ENCODE measurements around the gene SYNDIG1L.

The SYNDIG1L gene

DNA sequence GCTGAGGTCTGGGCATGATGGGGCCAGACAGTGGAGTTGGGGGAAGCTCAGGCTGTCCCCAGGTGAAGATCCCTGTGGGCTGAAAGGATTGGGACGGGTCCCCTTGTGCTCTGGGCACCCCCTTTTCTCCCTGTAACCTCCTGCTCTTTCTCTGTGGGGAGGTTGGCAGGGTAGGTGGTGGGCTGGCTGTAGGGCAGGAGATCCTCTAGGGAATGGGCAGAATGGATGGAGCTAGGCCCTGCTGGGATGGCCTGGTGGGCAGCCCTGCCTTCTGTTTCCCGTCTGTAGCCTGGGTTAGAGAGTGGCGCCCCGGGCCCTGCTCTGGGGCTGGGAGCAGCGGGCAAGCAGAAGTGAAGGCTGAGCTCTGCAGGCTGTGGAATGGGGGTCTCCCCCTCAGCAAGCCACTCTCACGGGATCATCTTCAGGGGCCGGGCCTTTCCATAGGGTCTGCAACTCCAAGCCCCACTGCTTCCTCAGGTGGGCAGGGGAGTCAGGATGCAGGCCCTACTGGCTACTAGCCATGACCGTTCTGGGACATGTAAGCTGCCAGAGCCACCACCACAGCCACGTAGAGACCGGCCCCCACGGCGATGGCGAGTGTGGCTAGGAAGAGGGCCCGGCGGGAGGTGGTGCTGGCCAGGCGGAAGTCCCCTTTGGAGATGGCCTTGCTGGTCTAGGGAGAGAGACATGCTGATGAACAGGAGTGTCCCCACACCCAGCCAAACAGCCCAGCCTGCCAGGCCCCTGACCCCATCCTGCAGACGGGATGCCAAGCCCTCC lies 18.8 kb downstream of the SYNDIG1L start:
- Histone ChIP-seq H3K4me1 (ENCODE audit: control insufficient read depth in 1 of 2, insufficient read depth in 2 of 2, low read length in 2 of 2) (peaks cover 2 to 3% of the 10 kb centered on the region in 2 experiments), H4K12ac (ENCODE audit: low read depth, low read length) (no peak overlapping the region), H3K4ac (ENCODE audit: low read depth, low read length) (no peak overlapping the region), H2BK5ac (ENCODE audit: low read depth, low read length, poor library complexity) (no peak overlapping the region), H2BK12ac (ENCODE audit: low read length) (no peak overlapping the region), H3K4me3 (ENCODE audit: low read depth, low read length) (no peak overlapping the region), H3K23ac (ENCODE audit: low read length) (no peak overlapping the region), H4K91ac (ENCODE audit: low read depth, low read length) (no peak overlapping the region), H3K9ac (ENCODE audit: low read length) (no peak overlapping the region), H2BK120ac (ENCODE audit: insufficient read depth, low read length, poor library complexity) (no peak overlapping the region), H3K36me3 (ENCODE audit: control insufficient read depth in 1 of 2, insufficient read depth in 2 of 2, low read length in 2 of 2) (no peaks in the 10 kb centered on the region), H4K8ac (ENCODE audit: low read depth, low read length) (no peak overlapping the region), H3K18ac (ENCODE audit: low read length) (no peak overlapping the region), H3K27me3 (ENCODE audit: insufficient read depth, low read length) (no peaks in the 10 kb centered on the region), H3K27ac (ENCODE audit: low read depth, low read length) (no peak overlapping the region), H3K79me2 (ENCODE audit: control insufficient read depth, insufficient read depth, low read length, poor library complexity) (no peaks in the 10 kb centered on the region), H3K79me1 (ENCODE audit: low read length) (no peaks in the 10 kb centered on the region), H3K14ac (ENCODE audit: low read length) (no peak overlapping the region), H3K9me3 (ENCODE audit: insufficient read depth, low read depth, low read length) (peaks cover 2% of the 10 kb centered on the region), H2AFZ (ENCODE audit: insufficient read depth, low read length, poor library complexity) (no peak overlapping the region), H3K4me2 (ENCODE audit: low read length) (no peak overlapping the region), H2AK5ac (ENCODE audit: low read length) (no peak overlapping the region)
- DNase-seq = no peak
- no CpG with 5 or more reads among the region's 17 CpGs for WGBS (ENCODE audit: extremely low coverage, insufficient coverage, insufficient read length)

DNA sequence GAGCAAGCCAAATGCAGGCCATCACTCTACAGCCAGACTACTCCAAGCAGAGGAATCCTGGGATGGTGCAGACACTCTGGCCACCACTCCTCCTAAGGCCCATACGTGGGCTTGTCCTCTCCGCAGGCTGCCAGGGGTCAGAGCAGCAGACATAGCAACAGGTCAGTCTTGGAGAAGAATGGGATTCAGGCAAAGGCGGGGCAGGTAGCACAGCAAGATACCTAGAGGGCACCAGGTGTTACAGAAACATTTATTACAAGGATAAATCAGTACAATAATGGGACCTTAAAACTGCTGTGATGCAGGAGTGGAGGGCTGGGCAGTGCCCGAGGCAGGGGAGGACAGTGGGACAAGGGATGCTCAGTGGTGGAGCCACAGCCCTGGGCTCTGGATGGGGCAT lies 20.3 kb downstream of the SYNDIG1L start:
- Histone ChIP-seq H4K8ac (ENCODE audit: low read depth, low read length) (no peak overlapping the region), H3K9ac (ENCODE audit: low read length) (no peak overlapping the region), H2AFZ (ENCODE audit: insufficient read depth, low read length, poor library complexity) (no peak overlapping the region), H3K79me1 (ENCODE audit: low read length) (no peaks in the 10 kb centered on the region), H3K4me2 (ENCODE audit: low read length) (no peak overlapping the region), H3K27ac (ENCODE audit: low read depth, low read length) (no peak overlapping the region), H3K27me3 (ENCODE audit: insufficient read depth, low read length) (no peaks in the 10 kb centered on the region), H2BK120ac (ENCODE audit: insufficient read depth, low read length, poor library complexity) (no peak overlapping the region), H3K9me3 (ENCODE audit: insufficient read depth, low read depth, low read length) (peaks cover 2% of the 10 kb centered on the region), H3K18ac (ENCODE audit: low read length) (no peak overlapping the region), H3K4me3 (ENCODE audit: low read depth, low read length) (no peak overlapping the region), H3K4ac (ENCODE audit: low read depth, low read length) (no peak overlapping the region), H3K79me2 (ENCODE audit: control insufficient read depth, insufficient read depth, low read length, poor library complexity) (no peaks in the 10 kb centered on the region), H3K4me1 (ENCODE audit: control insufficient read depth in 1 of 2, insufficient read depth in 2 of 2, low read length in 2 of 2) (peaks cover 7 to 13% of the 10 kb centered on the region in 2 experiments), H4K12ac (ENCODE audit: low read depth, low read length) (no peak overlapping the region), H3K23ac (ENCODE audit: low read length) (no peak overlapping the region), H3K14ac (ENCODE audit: low read length) (no peak overlapping the region), H2BK12ac (ENCODE audit: low read length) (no peak overlapping the region), H3K36me3 (ENCODE audit: control insufficient read depth in 1 of 2, insufficient read depth in 2 of 2, low read length in 2 of 2) (no peaks in the 10 kb centered on the region), H2BK5ac (ENCODE audit: low read depth, low read length, poor library complexity) (no peak overlapping the region), H4K91ac (ENCODE audit: low read depth, low read length) (no peak overlapping the region), H2AK5ac (ENCODE audit: low read length) (no peak overlapping the region)
- no CpG with 5 or more reads among the region's 4 CpGs for WGBS (ENCODE audit: extremely low coverage, insufficient coverage, insufficient read length)
- no peak for DNase-seq

DNA sequence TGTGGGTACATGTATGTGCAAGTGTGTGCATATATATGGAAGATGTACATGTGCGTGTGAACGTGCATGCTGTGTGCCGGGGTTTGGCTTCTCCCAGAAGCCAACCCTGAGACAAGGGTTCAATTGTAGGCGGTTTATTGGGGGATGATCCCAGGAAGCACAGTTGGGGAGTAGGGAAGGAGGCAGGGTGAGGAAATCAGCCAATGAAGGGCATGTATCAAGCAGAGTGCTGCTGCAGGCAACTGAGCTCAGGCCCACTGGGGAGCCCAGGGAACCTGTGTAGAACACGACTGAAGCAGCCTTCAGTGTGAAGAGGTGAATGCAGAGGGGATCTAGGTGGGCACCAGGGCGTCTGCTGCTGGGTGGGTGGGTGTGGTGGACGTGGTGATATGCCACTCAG lies 21.6 kb downstream of the SYNDIG1L start:
- Histone ChIP-seq H3K18ac (ENCODE audit: low read length) (no peak overlapping the region), H3K4me2 (ENCODE audit: low read length) (no peak overlapping the region), H3K14ac (ENCODE audit: low read length) (no peak overlapping the region), H3K4ac (ENCODE audit: low read depth, low read length) (no peak overlapping the region), H4K8ac (ENCODE audit: low read depth, low read length) (no peak overlapping the region), H3K27ac (ENCODE audit: low read depth, low read length) (no peak overlapping the region), H2AK5ac (ENCODE audit: low read length) (no peak overlapping the region), H3K23ac (ENCODE audit: low read length) (no peak overlapping the region), H3K4me3 (ENCODE audit: low read depth, low read length) (no peak overlapping the region), H3K79me2 (ENCODE audit: control insufficient read depth, insufficient read depth, low read length, poor library complexity) (no peaks in the 10 kb centered on the region), H4K91ac (ENCODE audit: low read depth, low read length) (no peak overlapping the region), H3K36me3 (ENCODE audit: control insufficient read depth in 1 of 2, insufficient read depth in 2 of 2, low read length in 2 of 2) (no peaks in the 10 kb centered on the region), H4K12ac (ENCODE audit: low read depth, low read length) (no peak overlapping the region), H3K27me3 (ENCODE audit: insufficient read depth, low read length) (no peaks in the 10 kb centered on the region), H3K79me1 (ENCODE audit: low read length) (no peaks in the 10 kb centered on the region), H3K9ac (ENCODE audit: low read length) (no peak overlapping the region), H2AFZ (ENCODE audit: insufficient read depth, low read length, poor library complexity) (no peak overlapping the region), H2BK5ac (ENCODE audit: low read depth, low read length, poor library complexity) (no peak overlapping the region), H2BK120ac (ENCODE audit: insufficient read depth, low read length, poor library complexity) (no peak overlapping the region), H2BK12ac (ENCODE audit: low read length) (no peak overlapping the region), H3K9me3 (ENCODE audit: insufficient read depth, low read depth, low read length) (peaks cover 2% of the 10 kb centered on the region), H3K4me1 (ENCODE audit: control insufficient read depth in 1 of 2, insufficient read depth in 2 of 2, low read length in 2 of 2) (peaks cover 7 to 15% of the 10 kb centered on the region in 2 experiments)
- DNase-seq = no peak
- WGBS (ENCODE audit: extremely low coverage, insufficient coverage, insufficient read length) = no CpG with 5 or more reads among the region's 7 CpGs

DNA sequence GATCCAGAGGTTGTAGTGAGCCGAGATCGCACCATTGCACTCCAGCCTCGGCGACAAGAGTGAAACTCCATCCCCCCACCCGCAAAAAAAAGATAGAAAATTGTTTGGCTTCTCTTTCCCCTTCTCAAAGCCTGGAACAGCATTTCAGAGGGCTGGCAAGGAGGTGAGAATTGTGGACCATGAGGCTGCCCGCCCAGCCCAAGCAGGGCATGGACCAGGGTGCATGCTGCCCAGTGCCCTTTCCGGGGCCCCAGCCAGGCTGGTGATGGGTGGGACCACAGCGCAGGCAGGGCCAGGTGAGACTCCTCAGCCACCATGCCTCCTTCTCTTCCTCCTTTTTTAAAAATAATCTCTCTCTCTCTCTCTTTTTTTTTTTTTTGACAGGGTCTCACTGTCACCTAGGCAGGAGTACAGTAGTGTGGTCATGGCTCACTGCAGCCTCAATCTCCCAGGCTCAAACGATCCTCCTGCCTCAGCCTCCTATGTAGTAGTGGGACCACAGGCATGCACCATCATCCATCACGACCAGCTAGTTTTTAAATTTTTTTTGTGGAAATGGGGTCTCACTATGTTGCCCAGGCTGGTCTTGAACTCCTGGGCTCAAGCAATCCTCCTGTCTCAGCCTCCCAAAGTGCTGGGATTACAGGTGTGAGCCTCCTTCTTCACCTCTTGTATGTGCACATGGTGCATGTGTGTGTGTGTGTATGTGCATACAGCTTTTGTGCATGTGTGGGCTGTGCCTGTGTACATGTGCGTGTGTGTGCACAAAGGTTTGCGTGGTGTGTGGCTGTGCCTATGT lies 22.2 kb downstream of the SYNDIG1L start:
- WGBS (ENCODE audit: extremely low coverage, insufficient coverage, insufficient read length) = no CpG with 5 or more reads among the region's 12 CpGs
- no peak overlapping the region for H3K23ac ChIP-seq (ENCODE audit: low read length)
- no peaks in the 10 kb centered on the region for H3K36me3 ChIP-seq (ENCODE audit: control insufficient read depth in 1 of 2, insufficient read depth in 2 of 2, low read length in 2 of 2)
- no peak overlapping the region for H2AK5ac ChIP-seq (ENCODE audit: low read length)
- H3K9me3 ChIP-seq (ENCODE audit: insufficient read depth, low read depth, low read length) = peaks cover 2% of the 10 kb centered on the region
- H4K12ac ChIP-seq (ENCODE audit: low read depth, low read length) = no peak overlapping the region
- no peak overlapping the region for H2AFZ ChIP-seq (ENCODE audit: insufficient read depth, low read length, poor library complexity)
- DNase-seq = no peak
- no peak overlapping the region for H4K8ac ChIP-seq (ENCODE audit: low read depth, low read length)
- no peak overlapping the region for H3K4me2 ChIP-seq (ENCODE audit: low read length)
- no peak overlapping the region for H4K91ac ChIP-seq (ENCODE audit: low read depth, low read length)
- H3K79me2 ChIP-seq (ENCODE audit: control insufficient read depth, insufficient read depth, low read length, poor library complexity) = no peaks in the 10 kb centered on the region
- no peak overlapping the region for H2BK5ac ChIP-seq (ENCODE audit: low read depth, low read length, poor library complexity)
- peaks cover 7 to 15% of the 10 kb centered on the region in 2 experiments for H3K4me1 ChIP-seq (ENCODE audit: control insufficient read depth in 1 of 2, insufficient read depth in 2 of 2, low read length in 2 of 2)
- H3K9ac ChIP-seq (ENCODE audit: low read length) = no peak overlapping the region
- H3K14ac ChIP-seq (ENCODE audit: low read length) = no peak overlapping the region
- no peak overlapping the region for H3K4ac ChIP-seq (ENCODE audit: low read depth, low read length)
- no peak overlapping the region for H3K27ac ChIP-seq (ENCODE audit: low read depth, low read length)
- no peak overlapping the region for H2BK120ac ChIP-seq (ENCODE audit: insufficient read depth, low read length, poor library complexity)
- H3K4me3 ChIP-seq (ENCODE audit: low read depth, low read length) = no peak overlapping the region
- no peak overlapping the region for H3K18ac ChIP-seq (ENCODE audit: low read length)
- H3K27me3 ChIP-seq (ENCODE audit: insufficient read depth, low read length) = no peaks in the 10 kb centered on the region
- H2BK12ac ChIP-seq (ENCODE audit: low read length) = no peak overlapping the region
- H3K79me1 ChIP-seq (ENCODE audit: low read length) = no peaks in the 10 kb centered on the region

Data from trophoblast cell (in vitro differentiated cells and primary cell).